HCT116 (cell line): ENCODE measurements around the gene ITGB7. TPM values are rescaled to one million over a fixed set of nuclear protein-coding genes. Genes with fewer than 3 reads are reported as not detected.

Experiments used
- ATAC-seq: fragments of 200-7000 bp; cut with Tn5 transposase; 2 replicates; pipeline ENCODE4 v1.9.1; 2020; ENCODE audit warnings: mild to moderate bottlenecking, moderate library complexity
- BruUV-seq: library from RNA; stranded (reverse); fragments of 400-500 nt; replicated peaks from 2 replicates; lab custom pipeline; 2021; lab: Mats Ljungman, UMichigan
- CTCF ChIA-PET: fragments of 300-600 bp; sonication (Branson Sonifier 250); formaldehyde crosslinking; loops from one replicate; lab custom pipeline; 2021; ENCODE audit warnings: antibody characterized with exemption; lab: Charles Lee
- POLR2A ChIA-PET: fragments of 300-600, 350-600 bp; sonication (Branson Sonifier 250); formaldehyde crosslinking; loops from one replicate; lab custom pipeline; 2021; ENCODE audit warnings: antibody characterized with exemption; lab: Charles Lee
- RAD21 ChIA-PET, 2 experiments: fragments of 300-600 bp; sonication (Branson Sonifier 250); formaldehyde crosslinking; loops; one replicate each; lab custom pipeline; 2023; ENCODE audit warnings: low total read pairs in 2 of 2; ENCODE audit not compliant: uncharacterized antibody in 2 of 2, unreplicated experiment in 2 of 2, low non-redundant PET in 1 of 2; lab: Charles Lee
- DNase-seq: peaks from one replicate; pipeline ENCODE4 v3.0.0-alpha.2; 2010; ENCODE audit warnings: low read depth, low spot score
- H2AFZ ChIP-seq: fragments of 200-600 bp; shearing (Covaris generic), sonication (generic); 2 replicates; pipeline ENCODE4 v1.6.1; 2017; ENCODE audit warnings: low read depth, mixed run types, mixed read lengths, antibody characterized with exemption, low read length; ENCODE audit not compliant: poor library complexity, severe bottlenecking
- H3K27ac ChIP-seq: 2 replicates; pipeline ENCODE4 v1.5.1; 2012; ENCODE audit warnings: low read depth, low read length
- H3K27me3 ChIP-seq: fragments of 200-600 bp; sonication (generic); 2 replicates; pipeline ENCODE4 v1.6.1; 2016; ENCODE audit warnings: mixed run types, low read length, mixed read lengths; ENCODE audit not compliant: insufficient read depth
- H3K36me3 ChIP-seq, 2 experiments: fragments of 200-500 bp in 1 of 2; fragments of 200-600 bp in 1 of 2; sonication (Bioruptor generic) in 1 of 2; sonication (generic) in 1 of 2; 2 replicates each; pipeline versions ENCODE4 v1.5.1 to v1.6.1; 2014 to 2016; ENCODE audit warnings: low read length in 2 of 2, inconsistent platforms in 1 of 2, mixed read lengths in 1 of 2, mixed run types in 1 of 2; ENCODE audit not compliant: insufficient read depth in 2 of 2, control insufficient read depth in 1 of 2
- H3K4me1 ChIP-seq, 2 experiments: fragments of 200-600 bp in 1 of 2; sonication (generic) in 1 of 2; 2 replicates each; pipeline versions ENCODE4 v1.5.1 to v1.6.1; 2012 to 2017; ENCODE audit warnings: low read length in 2 of 2, inconsistent platforms in 1 of 2, mild to moderate bottlenecking in 1 of 2, mixed read lengths in 1 of 2, mixed run types in 1 of 2, moderate library complexity in 1 of 2; ENCODE audit not compliant: insufficient read depth in 2 of 2, control insufficient read depth in 1 of 2
- H3K4me2 ChIP-seq: fragments of 200-600 bp; sonication (generic); 2 replicates; pipeline ENCODE4 v1.6.1; 2017; ENCODE audit warnings: mixed run types, low read length, mixed read lengths
- H3K4me3 ChIP-seq, 2 experiments: fragments of 200-600 bp in 1 of 2; sonication (generic) in 1 of 2; replicated peaks in 1 of 2; 2 replicates each; pipeline ENCODE4 v1.5.1; 2011 to 2016; ENCODE audit warnings: low read length in 2 of 2, control low read depth in 1 of 2, low read depth in 1 of 2, mild to moderate bottlenecking in 1 of 2, mixed read lengths in 1 of 2, mixed run types in 1 of 2
- H3K79me2 ChIP-seq: fragments of 200-600 bp; sonication (generic); 2 replicates; pipeline ENCODE4 v1.6.1; 2017; ENCODE audit warnings: mild to moderate bottlenecking, mixed run types, low read length, moderate library complexity, mixed read lengths; ENCODE audit not compliant: insufficient read depth
- H3K9ac ChIP-seq: fragments of 200-600 bp; sonication (generic); 2 replicates; pipeline ENCODE4 v1.6.1; 2016; ENCODE audit warnings: low read length, mixed read lengths
- H3K9me2 ChIP-seq: fragments of 200-600 bp; sonication (generic), shearing (Covaris generic); 2 replicates; pipeline ENCODE4 v1.6.1; 2017; ENCODE audit warnings: mixed run types, mild to moderate bottlenecking, moderate library complexity; ENCODE audit not compliant: insufficient read depth
- H3K9me3 ChIP-seq, 2 experiments: fragments of 200-500 bp in 1 of 2; fragments of 200-600 bp in 1 of 2; sonication (Bioruptor generic) in 1 of 2; sonication (generic) in 1 of 2; 2 replicates each; pipeline ENCODE4 v1.6.1; 2014 to 2017; ENCODE audit warnings: low read length in 2 of 2, mixed read lengths in 2 of 2, inconsistent platforms in 1 of 2, low read depth in 1 of 2, mild to moderate bottlenecking in 1 of 2, mixed run types in 1 of 2, moderate library complexity in 1 of 2; ENCODE audit not compliant: control insufficient read depth in 1 of 2, insufficient read depth in 1 of 2
- H4K20me1 ChIP-seq: fragments of 200-600 bp; sonication (generic), shearing (Covaris generic); 2 replicates; pipeline ENCODE4 v1.6.1; 2017; ENCODE audit warnings: mixed run types, mild to moderate bottlenecking, moderate library complexity; ENCODE audit not compliant: insufficient read depth
- ATF3 ChIP-seq: IDR thresholded peaks from 2 replicates; pipeline ENCODE4 v1.6.1; 2012
- CBX3 ChIP-seq: IDR thresholded peaks from 2 replicates; pipeline ENCODE4 v1.6.1; 2012; ENCODE audit warnings: low read depth
- CEBPB ChIP-seq: IDR thresholded peaks from 2 replicates; pipeline ENCODE4 v1.6.1; 2012; ENCODE audit warnings: low read depth
- CTCF ChIP-seq, 3 experiments: fragments of 200-600 bp in 1 of 3; sonication (generic) in 1 of 3; IDR thresholded peaks in 2 of 3; conservative IDR thresholded peaks in 1 of 3; 2 replicates each; pipeline ENCODE4 v1.5.1; 2012 to 2017; ENCODE audit warnings: low read depth in 2 of 3, low read length in 2 of 3, antibody characterized with exemption in 1 of 3, borderline replicate concordance in 1 of 3, control low read depth in 1 of 3, mild to moderate bottlenecking in 1 of 3, mixed read lengths in 1 of 3, mixed run types in 1 of 3, moderate library complexity in 1 of 3; ENCODE audit not compliant: insufficient read depth in 1 of 3
- EZH2phosphoT487 ChIP-seq: fragments of 200-600 bp; IDR thresholded peaks from 2 replicates; pipeline ENCODE4 v1.6.1; 2018; ENCODE audit warnings: antibody characterized with exemption, borderline replicate concordance
- POLR2AphosphoS5 ChIP-seq: IDR thresholded peaks from 2 replicates; pipeline ENCODE4 v1.6.1; 2011; ENCODE audit warnings: mild to moderate bottlenecking, low read depth, low read length, moderate library complexity
- RAD21 ChIP-seq: IDR thresholded peaks from 2 replicates; pipeline ENCODE4 v1.6.1; 2012; ENCODE audit warnings: low read depth, mild to moderate bottlenecking
- ZNF274 ChIP-seq: fragments of 200-500 bp; sonication (Bioruptor generic); IDR thresholded peaks from 2 replicates; pipeline ENCODE4 v1.6.1; 2014; ENCODE audit warnings: mild to moderate bottlenecking, low read depth, low read length, inconsistent platforms
- intact Hi-C: fragments of 100-400 bp; cut with micrococcal nuclease; formaldehyde crosslinking; loops from 2 replicates; pipeline ENCODE4 v1.10.0; 2022
- total RNA-seq: library from RNA; stranded (reverse); gene quantifications from one replicate; pipeline ENCODE4 v1.2.1, GENCODE V29; 2021; ENCODE audit not compliant: unreplicated experiment

ITGB7 gene
- total RNA-seq, 1 experiment from 2014 or later: 1.9 TPM

GRCh38 chr12:53217051-53217930, 10.2 kb upstream of the ITGB7 start:
- intact Hi-C loops: no loop called here
- POLR2A ChIA-PET: interaction anchor here (1.4 kb wide), 1 partner anchor 11 kb away, joined by 3 read pairs; no protein-coding TSS in a partner anchor
- Histone ChIP-seq H4K20me1 (no peaks in the 10 kb centered on the region), H3K27me3 (no peaks in the 10 kb centered on the region), H3K9ac (peak overlapping the region; percentile 93), H3K4me2 (peak overlapping the region; percentile 100), H3K27ac (peak overlapping the region; percentile 46), H3K36me3 (peaks cover 7 to 13% of the 10 kb centered on the region in 2 experiments; a peak in 3 of 4 replicates), H2AFZ (no peak overlapping the region), H3K9me2 (no peaks in the 10 kb centered on the region), H3K4me1 (peaks cover 25 to 52% of the 10 kb centered on the region in 2 experiments), H3K79me2 (peaks cover 40% of the 10 kb centered on the region), H3K9me3 (no peaks in the 10 kb centered on the region), H3K4me3 (peak overlapping the region in 1 of 2 experiments; percentile 15; a peak in 1 of 4 replicates)
- CTCF ChIA-PET: interaction anchor here (1.0 to 1.6 kb wide), 5 partner anchors 20 to 104 kb away, joined by 3 to 5 read pairs (median 4); partner anchors contain the start of genes AAAS and ESPL1
- TF ChIP-seq RAD21: no peak
- no peak for TF ChIP-seq CBX3
- TF ChIP-seq POLR2AphosphoS5: peak; percentile 28; the same call in 1 of the 2 replicates
- TF ChIP-seq CTCF (IDR thresholded peaks at IDR 0.05 in 2 of 3, conservative IDR thresholded peaks at IDR 0.05 in 1 of 3; ENCODE audit: borderline replicate concordance in 1 of 3, insufficient read depth in 1 of 3, low read depth in 2 of 3, low read length in 2 of 3): no peak
- TF ChIP-seq ATF3: no peak
- no peak for TF ChIP-seq EZH2phosphoT487
- TF ChIP-seq ZNF274: no peak
- no peak for TF ChIP-seq CEBPB
- no TSS peak for BruUV-seq
- no peak for ATAC-seq
- no peak for DNase-seq
- RAD21 ChIA-PET: interaction anchor here in 1 of 2 experiments (0.7 kb wide), 1 partner anchor 164 kb away, joined by 3 read pairs; no protein-coding TSS in a partner anchor
